Hypothalamus (tissue), 51 donors: Measurements from ENCODE around the gene TOR1A.
"Not testable (repeated sequence)": the region's sequence is repeated elsewhere in the genome, so short reads cannot be mapped to it uniquely, and the experiment has no call there.

Source experiments
- DNase-seq, 51 donors: peaks; one replicate each; lab custom pipeline; 2025; lab: John Stamatoyannopoulos, UW

The TOR1A gene

GRCh38 chr9:129826344-129826743, 2.4 kb upstream of the TOR1A start:
- DNase-seq = no peak

- peak in 3 of 51 donors; percentile 35 to 40 (median 38) for DNase-seq
Observed at GRCh38 chr9:129823542-129823934, 398 bp downstream of the TOR1A start.

GRCh38 chr9:129822898-129823541, 916 bp downstream of the TOR1A start:
- peak in 1 of 51 donors; percentile 35 for DNase-seq

GRCh38 chr9:129816501-129817435, 7.2 kb downstream of the TOR1A start:
- no peak for DNase-seq

- no peak for DNase-seq
Observed at GRCh38 chr9:129815278-129815677, 8.7 kb downstream of the TOR1A start.

- DNase-seq = no peak
Observed at GRCh38 chr9:129814432-129815223, 9.3 kb downstream of the TOR1A start.

- DNase-seq = no peak
Observed at GRCh38 chr9:129813661-129814060, 10.3 kb downstream of the TOR1A start.

GRCh38 chr9:129812385-129812784, 11.6 kb downstream of the TOR1A start:
- no peak for DNase-seq

GRCh38 chr9:129811967-129812363, 12.0 kb downstream of the TOR1A start:
- DNase-seq = no peak

- no peak for DNase-seq
Observed at GRCh38 chr9:129810788-129811187, 13.1 kb downstream of the TOR1A start.

- no peak for DNase-seq
Observed at GRCh38 chr9:129810116-129810515, 13.8 kb downstream of the TOR1A start.

GRCh38 chr9:129809346-129809745, 14.6 kb downstream of the TOR1A start:
- DNase-seq = no peak

GRCh38 chr9:129806061-129806460, 17.9 kb downstream of the TOR1A start:
- DNase-seq = no peak

- DNase-seq = no peak
Observed at GRCh38 chr9:129803676-129804060, 20.3 kb downstream of the TOR1A start.

- peak; percentile 48 to 94 (median 84) for DNase-seq
Observed at GRCh38 chr9:129802833-129803675, 20.9 kb downstream of the TOR1A start, which contains the start of gene TOR1B. TSS of gene TOR1B (plus strand) at chr9:129803184. CDS start at chr9:129803213, 29 bp downstream.

- no peak for DNase-seq
Observed at GRCh38 chr9:129801504-129801903, 22.4 kb downstream of the TOR1A start.

- DNase-seq = no peak
Observed at GRCh38 chr9:129798973-129799372, 25.0 kb downstream of the TOR1A start.

GRCh38 chr9:129796029-129796428, 27.9 kb downstream of the TOR1A start:
- not testable (repeated sequence) for DNase-seq

GRCh38 chr9:129794549-129794948, 29.4 kb downstream of the TOR1A start:
- DNase-seq = no peak

- DNase-seq = no peak
Observed at GRCh38 chr9:129786481-129786880, 37.5 kb downstream of the TOR1A start.
